Coronary artery (tissue), 2 donors: ENCODE results near the gene DDX49.

Source experiments
- DNase-seq: peaks from one replicate; pipeline ENCODE4 v3.0.0-alpha.2; 2017; ENCODE audit warnings: low spot score
- H3K27ac ChIP-seq, 2 donors: fragments of 200-600 bp; sonication (generic); one replicate each; pipeline ENCODE4 v1.5.1; 2016 to 2019
- H3K4me3 ChIP-seq: fragments of 200-600 bp; sonication (generic); 2 replicates; pipeline ENCODE4 v1.5.1; 2016; ENCODE audit warnings: mild to moderate bottlenecking, moderate library complexity
- TF ChIP-seq, protein P1 (sequence below): fragments of 200-600 bp; sonication (generic); IDR thresholded peaks from one replicate; pipeline ENCODE4 v1.5.1; 2019; ENCODE audit warnings: antibody characterized with exemption

DDX49 gene

DNA sequence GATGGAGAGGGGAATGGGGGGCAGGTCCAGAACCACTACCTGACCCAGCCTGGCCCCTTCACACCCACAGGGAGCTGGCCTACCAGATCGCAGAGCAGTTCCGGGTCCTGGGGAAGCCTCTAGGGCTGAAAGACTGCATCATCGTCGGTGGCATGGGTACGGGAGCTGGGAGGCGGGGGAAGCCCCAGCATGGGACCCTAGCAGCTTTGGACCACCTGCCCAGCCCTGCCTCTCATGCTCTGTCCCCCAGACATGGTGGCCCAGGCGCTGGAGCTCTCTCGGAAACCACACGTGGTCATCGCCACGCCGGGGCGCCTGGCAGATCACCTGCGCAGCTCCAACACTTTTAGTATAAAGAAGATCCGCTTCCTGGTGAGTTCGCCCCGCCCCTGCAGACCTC, 2.1 kb downstream of the DDX49 start:
- DNase-seq, result no peak
- TF ChIP-seq, protein P1, sequence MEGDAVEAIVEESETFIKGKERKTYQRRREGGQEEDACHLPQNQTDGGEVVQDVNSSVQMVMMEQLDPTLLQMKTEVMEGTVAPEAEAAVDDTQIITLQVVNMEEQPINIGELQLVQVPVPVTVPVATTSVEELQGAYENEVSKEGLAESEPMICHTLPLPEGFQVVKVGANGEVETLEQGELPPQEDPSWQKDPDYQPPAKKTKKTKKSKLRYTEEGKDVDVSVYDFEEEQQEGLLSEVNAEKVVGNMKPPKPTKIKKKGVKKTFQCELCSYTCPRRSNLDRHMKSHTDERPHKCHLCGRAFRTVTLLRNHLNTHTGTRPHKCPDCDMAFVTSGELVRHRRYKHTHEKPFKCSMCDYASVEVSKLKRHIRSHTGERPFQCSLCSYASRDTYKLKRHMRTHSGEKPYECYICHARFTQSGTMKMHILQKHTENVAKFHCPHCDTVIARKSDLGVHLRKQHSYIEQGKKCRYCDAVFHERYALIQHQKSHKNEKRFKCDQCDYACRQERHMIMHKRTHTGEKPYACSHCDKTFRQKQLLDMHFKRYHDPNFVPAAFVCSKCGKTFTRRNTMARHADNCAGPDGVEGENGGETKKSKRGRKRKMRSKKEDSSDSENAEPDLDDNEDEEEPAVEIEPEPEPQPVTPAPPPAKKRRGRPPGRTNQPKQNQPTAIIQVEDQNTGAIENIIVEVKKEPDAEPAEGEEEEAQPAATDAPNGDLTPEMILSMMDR, result no peak

DNA sequence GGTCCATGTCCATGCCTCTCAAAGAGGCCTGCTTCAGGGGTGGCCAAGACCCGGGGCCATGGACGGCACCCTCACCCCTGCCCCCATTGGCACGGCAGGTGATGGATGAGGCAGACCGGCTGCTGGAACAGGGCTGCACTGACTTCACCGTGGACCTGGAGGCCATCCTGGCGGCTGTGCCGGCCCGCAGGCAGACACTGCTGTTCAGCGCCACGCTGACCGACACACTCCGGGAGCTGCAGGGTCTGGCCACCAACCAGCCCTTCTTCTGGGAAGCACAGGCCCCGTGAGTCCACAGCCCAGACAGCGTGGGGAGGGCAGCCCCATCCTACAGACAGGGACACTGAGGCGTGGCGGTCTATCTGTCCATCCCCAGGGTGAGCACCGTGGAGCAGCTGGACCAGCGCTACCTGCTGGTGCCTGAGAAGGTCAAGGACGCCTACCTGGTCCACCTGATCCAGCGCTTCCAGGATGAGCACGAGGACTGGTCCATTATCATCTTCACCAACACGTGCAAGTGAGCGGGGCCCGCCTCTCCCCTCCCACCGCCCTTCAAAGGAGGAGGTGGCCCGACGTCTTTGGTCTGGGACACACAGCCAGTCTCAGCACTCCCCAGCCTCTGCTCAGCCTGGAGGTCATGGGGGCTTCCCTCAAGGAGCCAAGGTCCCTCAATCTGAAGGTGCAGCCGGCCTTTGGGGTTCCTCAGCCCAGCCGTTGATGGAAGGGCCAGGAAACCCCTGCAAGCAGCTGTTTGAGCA, 2.9 kb downstream of the DDX49 start:
- TF ChIP-seq, protein P1, result no peak
- Histone ChIP-seq H3K4me3 (no peak overlapping the region), H3K27ac (no peak overlapping the region)
- DNase-seq, result no peak

More for the DNA sequence above, 2.1 kb downstream of the DDX49 start:
- no peak overlapping the region for H3K27ac ChIP-seq
- no peak overlapping the region for H3K4me3 ChIP-seq

DNA sequence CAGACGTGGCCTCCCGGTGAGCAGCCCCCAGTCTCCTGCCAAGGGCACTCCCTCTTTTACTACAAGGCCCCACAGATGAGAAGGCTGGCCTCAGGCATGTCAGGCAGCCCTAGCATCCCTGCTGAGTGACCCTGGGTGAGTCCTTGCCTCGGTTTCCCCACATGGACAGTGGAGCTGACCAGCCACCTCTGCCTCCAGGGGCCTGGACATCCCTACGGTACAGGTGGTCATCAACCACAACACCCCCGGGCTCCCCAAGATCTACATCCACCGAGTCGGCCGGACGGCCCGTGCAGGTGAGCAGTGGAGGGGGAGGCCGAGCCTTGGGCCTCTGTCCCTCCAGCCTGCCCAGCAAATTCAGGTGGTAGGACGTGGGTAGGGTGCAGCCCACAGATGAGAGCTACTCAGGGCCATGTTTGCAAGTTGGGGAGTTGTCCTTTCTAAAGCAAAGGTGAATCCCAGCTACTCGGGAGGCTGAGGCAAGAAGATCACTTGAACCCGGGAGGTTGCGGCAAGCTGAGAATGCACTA, 5.2 kb downstream of the DDX49 start:
- DNase-seq, result no peak

DNA sequence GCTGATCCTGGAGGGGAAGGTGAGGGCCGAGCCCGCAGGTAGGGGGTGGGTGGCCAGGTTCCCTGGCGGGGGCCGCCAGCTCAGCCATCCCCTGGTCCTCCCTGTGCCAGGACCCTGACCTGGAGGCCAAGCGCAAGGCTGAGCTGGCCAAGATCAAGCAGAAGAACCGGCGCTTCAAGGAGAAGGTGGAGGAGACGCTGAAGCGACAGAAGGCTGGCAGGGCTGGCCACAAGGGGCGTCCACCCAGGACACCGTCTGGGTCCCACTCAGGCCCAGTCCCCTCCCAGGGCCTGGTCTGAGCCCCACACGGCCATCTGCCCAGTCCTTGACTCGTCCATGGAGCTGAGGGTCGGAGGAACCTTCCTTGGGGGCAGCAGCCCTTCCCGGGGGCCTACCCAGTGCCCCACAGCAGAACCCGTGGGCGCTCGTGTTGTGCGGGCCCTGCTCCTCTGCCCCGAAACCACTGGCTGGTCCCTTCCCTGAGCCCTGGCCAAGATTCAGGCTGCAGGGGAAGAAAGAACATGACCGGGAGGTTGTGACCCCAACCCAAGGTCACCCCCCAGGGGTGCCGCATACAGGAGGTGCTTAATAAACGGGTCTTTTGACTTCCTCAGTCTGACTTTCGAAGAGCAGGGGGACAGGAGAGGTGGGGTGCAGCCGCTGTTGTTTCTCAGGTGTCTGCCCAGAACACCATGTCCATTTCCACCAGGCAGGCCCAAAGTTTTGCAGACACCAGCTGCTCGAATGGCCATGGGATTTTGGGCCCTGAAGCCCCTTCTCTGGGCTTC, 8.7 kb downstream of the DDX49 start:
- H3K4me3 ChIP-seq, result no peak overlapping the region
- TF ChIP-seq, protein P1, result no peak
- H3K27ac ChIP-seq, result no peak overlapping the region
- no peak for DNase-seq

More for the DNA sequence above, 5.2 kb downstream of the DDX49 start:
- H3K27ac ChIP-seq, result no peak overlapping the region
- TF ChIP-seq, protein P1, result no peak
- no peak overlapping the region for H3K4me3 ChIP-seq

DNA sequence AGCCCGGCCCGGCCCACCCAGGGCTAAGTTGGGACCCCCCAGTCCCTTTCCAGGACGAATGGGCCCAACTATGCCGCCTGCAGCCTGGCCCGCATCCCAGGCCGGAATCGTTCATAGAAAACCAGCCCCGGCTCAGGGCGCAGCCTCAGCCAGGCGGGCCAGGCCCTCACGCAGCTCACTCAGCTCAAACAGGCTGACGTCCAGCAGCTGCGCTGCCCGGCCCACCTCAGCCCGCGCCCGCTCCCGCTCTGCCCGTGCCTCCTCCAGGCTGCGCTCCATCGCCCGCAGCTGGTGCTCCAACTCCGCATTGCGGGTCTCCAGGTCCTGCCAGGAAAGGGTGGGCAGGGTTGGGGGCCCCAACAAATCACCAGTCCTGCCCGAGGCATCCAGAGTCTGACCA, 9.8 kb downstream of the DDX49 start:
- H3K27ac ChIP-seq, result no peak overlapping the region
- H3K4me3 ChIP-seq, result no peak overlapping the region
- no peak for DNase-seq
- TF ChIP-seq, protein P1, result no peak

DNA sequence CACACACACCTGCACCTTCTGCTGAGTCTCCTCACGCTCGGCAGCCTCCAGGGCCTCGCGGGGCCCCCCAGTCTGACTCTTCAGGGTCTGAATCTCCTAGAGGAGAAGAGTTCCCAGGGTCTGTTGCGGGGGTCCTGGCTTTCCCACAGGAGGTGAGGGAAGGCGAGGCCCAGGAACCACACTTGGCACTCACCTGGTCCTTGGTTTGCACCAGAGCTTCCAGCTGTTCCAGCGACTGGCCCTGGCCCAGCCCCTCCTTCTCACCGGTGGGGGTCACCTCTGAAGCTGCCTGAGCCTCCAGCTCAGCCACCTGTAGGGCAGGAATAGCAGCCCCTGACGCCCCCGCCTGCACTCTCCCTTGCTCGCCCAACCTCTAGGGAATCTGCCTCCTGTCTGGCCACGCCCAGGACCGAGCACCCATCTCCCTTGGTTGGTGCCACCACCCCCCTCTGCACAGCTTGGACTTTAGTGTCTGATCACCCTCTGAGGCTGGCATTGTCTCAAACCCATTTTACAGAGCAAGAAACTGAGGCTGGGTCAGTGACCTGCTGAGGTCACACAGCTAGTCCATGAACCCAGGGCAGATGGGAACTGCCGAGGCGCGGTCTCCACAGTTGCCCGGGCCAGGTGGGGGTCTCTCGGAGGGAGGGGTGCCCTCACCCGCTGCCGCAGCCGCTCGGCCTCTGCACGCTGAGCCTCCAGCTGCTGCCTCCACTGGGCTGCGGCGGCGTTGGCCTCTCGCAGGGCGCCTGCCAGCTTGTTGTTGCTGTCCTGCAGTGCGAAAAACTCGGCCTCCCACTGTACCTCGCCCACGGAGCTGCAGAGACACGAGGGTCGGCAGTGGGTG, 12.0 kb downstream of the DDX49 start:
- H3K27ac ChIP-seq, result peak overlapping the region in 1 of 2 donors; percentile 54
- peak overlapping the region; percentile 51 for H3K4me3 ChIP-seq
- TF ChIP-seq, protein P1, result no peak
- DNase-seq, result no peak
